DND-41 (cell line): ENCODE results near the gene DNMBP.

Source experiments
- CTCF ChIP-seq: IDR thresholded peaks from 2 replicates; pipeline ENCODE4 v1.5.1; 2012; ENCODE audit warnings: borderline replicate concordance, low read length, moderate library complexity, mild to moderate bottlenecking; ENCODE audit not compliant: poor library complexity, severe bottlenecking; ENCODE audit errors: extremely low read depth
- EZH2 ChIP-seq: IDR thresholded peaks from 3 replicates; pipeline ENCODE4 v1.6.1; 2012; ENCODE audit warnings: borderline replicate concordance, low read depth, mild to moderate bottlenecking, moderate library complexity, low read length, inconsistent platforms; ENCODE audit not compliant: severe bottlenecking

DNA sequence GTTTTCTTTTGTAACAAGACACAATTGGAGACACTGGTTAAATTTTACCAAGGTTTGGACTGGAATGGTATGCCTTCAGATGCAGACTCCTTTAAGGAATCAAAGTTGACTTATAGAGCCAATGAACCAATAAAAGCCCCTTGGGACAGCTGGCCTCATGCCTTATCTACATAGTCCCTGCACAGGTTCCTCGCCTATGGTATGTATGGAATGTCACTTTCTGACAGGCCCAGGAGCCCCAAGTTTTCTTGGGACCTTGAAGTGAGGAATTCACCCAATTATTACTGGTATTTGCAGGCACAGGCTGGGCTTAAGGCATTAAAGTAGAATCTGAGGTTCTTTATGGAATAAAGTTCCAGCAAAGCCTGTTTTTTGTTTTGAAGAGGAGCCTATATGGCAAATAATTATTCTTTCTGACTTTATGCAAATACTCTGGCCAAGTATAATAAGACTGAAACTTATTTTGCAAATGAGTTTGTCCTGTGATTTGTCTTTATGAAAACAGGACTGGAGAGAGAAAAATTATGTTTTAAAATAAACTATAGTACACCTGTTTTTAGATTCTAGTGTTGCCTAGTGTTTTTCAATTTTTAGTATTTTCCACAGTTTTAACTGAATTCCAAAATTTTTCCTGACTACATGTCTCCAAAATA is 24.1 kb upstream of the DNMBP start:
- TF ChIP-seq CTCF (no peak), EZH2 (no peak)
